Measurements from ENCODE around the gene ZNF236. TPM values are rescaled to one million over a fixed set of nuclear protein-coding genes. Genes with fewer than 3 reads are reported as not detected.
"Not testable (repeated sequence)": the region's sequence is repeated elsewhere in the genome, so short reads cannot be mapped to it uniquely, and the experiment has no call there.

ZNF236 gene
- total RNA-seq, 2 experiments from 2014 or later: 13.1 to 13.5 TPM

GRCh38 chr18:76928179-76928868, 106.0 kb downstream of the ZNF236 start:
- POLR2A ChIA-PET: no interaction called here
- CTCF ChIA-PET: no interaction called here

GRCh38 chr18:76931171-76931570, 108.8 kb downstream of the ZNF236 start:
- POLR2A ChIA-PET: no interaction called here
- CTCF ChIA-PET: no interaction called here

GRCh38 chr18:76932026-76932819, 109.9 kb downstream of the ZNF236 start:
- CTCF ChIA-PET: no interaction called here
- POLR2A ChIA-PET: no interaction called here

GRCh38 chr18:76935722-76936337, 113.5 kb downstream of the ZNF236 start:
- CTCF ChIA-PET: interaction anchor here (1.0 kb wide), 1 partner anchor 47 kb away, joined by 3 read pairs; no protein-coding TSS in a partner anchor
- POLR2A ChIA-PET: no interaction called here

- ChIA-PET POLR2A (no interaction called here), CTCF (interaction anchor here (1.0 kb wide), 1 partner anchor 46 kb away, joined by 3 read pairs; no protein-coding TSS in a partner anchor)
Measured at GRCh38 chr18:76936877-76937276, 114.5 kb downstream of the ZNF236 start.

- CTCF ChIA-PET: interaction anchor here (1.1 to 1.2 kb wide), 2 partner anchors 20 to 134 kb away, joined by 3 read pairs; no protein-coding TSS in a partner anchor
- POLR2A ChIA-PET: no interaction called here
Measured at GRCh38 chr18:76937597-76937996, 115.2 kb downstream of the ZNF236 start.

- ChIA-PET CTCF (interaction anchor here (1.1 to 1.2 kb wide), 2 partner anchors 19 to 135 kb away, joined by 3 read pairs; no protein-coding TSS in a partner anchor), POLR2A (no interaction called here)
Measured at GRCh38 chr18:76938619-76939018, 116.3 kb downstream of the ZNF236 start.

- ChIA-PET CTCF (no interaction called here), POLR2A (no interaction called here)
Measured at GRCh38 chr18:76941284-76941683, 118.9 kb downstream of the ZNF236 start.

- ChIA-PET POLR2A (no interaction called here), CTCF (no interaction called here)
Measured at GRCh38 chr18:76943542-76944339, 121.4 kb downstream of the ZNF236 start.

GRCh38 chr18:76944346-76944745, 122.0 kb downstream of the ZNF236 start:
- POLR2A ChIA-PET, CTCF ChIA-PET: not testable (repeated sequence)

GRCh38 chr18:76948345-76948744, 126.0 kb downstream of the ZNF236 start:
- POLR2A ChIA-PET: no interaction called here
- CTCF ChIA-PET: interaction anchor here (1.2 to 1.3 kb wide), 2 partner anchors 74 to 147 kb away, joined by 3 read pairs; no protein-coding TSS in a partner anchor

- CTCF ChIA-PET: no interaction called here
- POLR2A ChIA-PET: no interaction called here
Measured at GRCh38 chr18:76951456-76952247, 129.3 kb downstream of the ZNF236 start.

- CTCF ChIA-PET: no interaction called here
- POLR2A ChIA-PET: no interaction called here
Measured at GRCh38 chr18:76952747-76953146, 130.4 kb downstream of the ZNF236 start.

GRCh38 chr18:76953156-76953555, 130.8 kb downstream of the ZNF236 start:
- CTCF ChIA-PET: no interaction called here
- POLR2A ChIA-PET: no interaction called here

- POLR2A ChIA-PET: no interaction called here
- CTCF ChIA-PET: no interaction called here
Measured at GRCh38 chr18:76953583-76954233, 131.4 kb downstream of the ZNF236 start.

GRCh38 chr18:76955524-76956170, 133.3 kb downstream of the ZNF236 start:
- ChIA-PET POLR2A (no interaction called here), CTCF (no interaction called here)

- ChIA-PET CTCF (no interaction called here), POLR2A (no interaction called here)
Measured at GRCh38 chr18:76956648-76957047, 134.3 kb downstream of the ZNF236 start.
